NOMO-1 treated with DMSO at 0.1 percent for 48 hours (cell line): ENCODE results near the gene KRTAP9-4.
"Not testable (repeated sequence)": the region's sequence is repeated elsewhere in the genome, so short reads cannot be mapped to it uniquely, and the experiment has no call there.

ENCODE experiments used
- DNase-seq: peaks from one replicate; lab custom pipeline; 2025; ENCODE audit not compliant: unreplicated experiment; lab: John Stamatoyannopoulos, UW

Gene KRTAP9-4, protein sequence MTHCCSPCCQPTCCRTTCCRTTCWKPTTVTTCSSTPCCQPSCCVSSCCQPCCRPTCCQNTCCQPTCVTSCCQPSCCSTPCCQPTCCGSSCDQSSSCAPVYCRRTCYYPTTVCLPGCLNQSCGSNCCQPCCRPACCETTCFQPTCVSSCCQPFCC

DNA sequence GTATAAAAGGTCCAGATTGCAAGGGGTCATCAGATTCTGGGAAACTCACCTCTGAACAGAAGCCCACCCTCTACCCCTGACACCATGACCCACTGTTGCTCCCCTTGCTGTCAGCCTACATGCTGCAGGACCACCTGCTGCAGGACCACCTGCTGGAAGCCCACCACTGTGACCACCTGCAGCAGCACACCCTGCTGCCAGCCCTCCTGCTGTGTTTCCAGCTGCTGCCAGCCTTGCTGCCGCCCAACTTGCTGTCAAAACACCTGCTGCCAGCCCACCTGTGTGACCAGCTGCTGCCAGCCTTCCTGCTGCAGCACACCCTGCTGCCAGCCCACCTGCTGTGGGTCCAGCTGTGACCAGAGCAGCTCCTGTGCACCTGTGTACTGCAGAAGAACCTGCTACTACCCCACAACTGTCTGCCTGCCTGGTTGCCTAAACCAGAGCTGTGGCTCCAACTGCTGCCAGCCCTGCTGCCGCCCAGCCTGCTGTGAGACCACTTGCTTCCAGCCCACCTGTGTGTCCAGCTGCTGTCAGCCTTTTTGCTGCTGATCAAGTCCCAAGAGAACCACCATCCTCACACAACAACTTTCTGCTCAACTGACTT, at the start of gene KRTAP9-4:
Gene KRTAP9-4 (plus strand): TSS at position 51 of the 604 bp plus-strand sequence. CDS start 34 bp downstream, at position 85.
- not testable (repeated sequence) for DNase-seq

DNA sequence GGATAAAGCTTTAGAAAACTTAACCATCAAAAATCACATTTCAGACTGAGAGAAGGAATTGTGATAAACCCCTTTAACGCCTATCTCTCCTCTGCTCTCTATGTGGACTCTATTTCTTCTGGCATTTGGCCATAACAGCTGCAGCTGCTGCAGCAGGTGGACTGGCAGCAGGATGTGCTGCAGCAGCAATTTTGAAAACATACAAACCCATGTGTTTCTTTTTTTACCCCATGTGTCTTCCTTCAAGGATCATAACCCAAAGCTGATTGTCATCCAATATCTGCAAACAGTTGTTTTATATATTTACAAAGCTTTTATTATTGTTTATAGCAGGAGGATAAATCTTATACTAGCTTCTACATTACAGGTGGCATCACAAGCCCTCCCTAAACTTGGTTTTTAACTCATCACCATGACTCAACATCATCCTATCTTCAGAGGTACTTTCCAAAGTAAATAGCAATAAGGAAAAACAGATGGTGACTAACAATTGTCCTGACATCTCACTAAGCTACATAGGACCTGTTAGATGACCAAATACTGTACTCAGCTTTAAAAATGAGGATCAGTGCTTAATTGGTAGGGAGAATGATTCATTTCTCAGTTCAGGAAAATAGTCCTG, 37.5 kb upstream of the KRTAP9-4 start:
- DNase-seq = no peak

DNA sequence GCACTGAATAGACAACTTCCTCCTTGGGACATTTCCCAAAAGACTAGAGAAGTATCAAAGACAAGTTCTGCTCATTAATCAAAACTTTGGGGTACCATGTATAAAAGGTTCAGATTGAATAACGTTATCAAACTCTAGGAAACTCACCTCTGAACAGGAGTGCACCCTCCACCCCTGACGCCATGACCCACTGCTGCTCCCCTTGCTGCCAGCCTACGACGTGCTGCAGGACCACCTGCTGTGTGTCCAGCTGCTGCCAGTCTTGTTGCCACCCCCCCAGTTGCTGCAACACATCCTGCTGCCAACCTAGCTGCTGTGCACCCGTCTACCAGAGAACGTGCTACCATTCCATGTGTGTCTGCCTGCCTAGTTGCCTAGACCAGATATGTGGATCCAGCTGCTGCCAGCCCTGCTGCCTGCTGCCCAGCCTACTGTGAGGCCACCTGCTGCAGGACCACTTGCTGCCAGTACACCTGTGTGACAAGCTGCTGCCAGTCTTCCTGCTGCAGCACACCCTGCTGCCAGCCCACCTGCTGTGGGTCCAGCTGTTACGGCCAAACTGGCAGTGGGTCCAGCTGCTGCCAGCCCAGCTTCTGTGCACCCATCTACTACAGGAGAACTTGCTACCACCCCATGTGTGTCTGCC, 36.8 kb upstream of the KRTAP9-4 start:
- no peak for DNase-seq

DNA sequence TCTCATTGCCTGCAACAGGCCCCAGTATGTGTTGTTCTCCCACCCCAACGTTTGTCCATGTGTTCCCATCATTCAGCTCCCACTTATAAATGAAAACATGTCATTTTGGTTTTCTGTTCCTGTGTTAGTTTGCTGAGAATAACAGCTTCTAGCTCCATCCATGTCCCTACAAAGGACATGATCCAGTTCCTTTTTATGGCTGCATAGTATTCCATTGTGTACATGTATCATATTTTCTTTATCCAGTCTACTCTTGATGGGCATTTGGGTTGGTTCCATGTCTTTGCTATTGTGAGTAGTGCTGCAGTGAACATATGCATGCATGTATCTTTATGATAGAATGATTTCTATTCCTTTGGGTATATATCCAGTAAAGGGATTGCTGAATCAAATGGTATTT, 33.8 kb upstream of the KRTAP9-4 start:
- no peak for DNase-seq

DNA sequence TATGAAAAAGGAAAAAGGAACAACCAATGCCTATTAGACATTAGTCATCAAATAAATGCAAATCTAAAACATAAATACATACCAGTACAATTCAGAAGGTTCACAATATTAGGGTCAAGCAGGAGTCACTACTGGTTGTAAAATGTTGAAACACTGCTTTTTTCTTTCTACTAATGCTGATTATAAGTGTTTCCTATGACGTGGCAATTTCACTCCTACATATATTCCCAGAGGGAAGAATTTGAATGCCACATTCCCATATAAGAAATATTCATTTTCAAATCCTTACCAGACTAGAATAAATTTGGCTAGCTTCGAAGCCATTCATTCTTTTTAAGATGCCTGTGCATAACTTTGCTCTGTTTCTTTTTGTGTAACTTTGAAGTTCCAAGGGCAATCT, 25.7 kb upstream of the KRTAP9-4 start:
- no peak for DNase-seq

DNA sequence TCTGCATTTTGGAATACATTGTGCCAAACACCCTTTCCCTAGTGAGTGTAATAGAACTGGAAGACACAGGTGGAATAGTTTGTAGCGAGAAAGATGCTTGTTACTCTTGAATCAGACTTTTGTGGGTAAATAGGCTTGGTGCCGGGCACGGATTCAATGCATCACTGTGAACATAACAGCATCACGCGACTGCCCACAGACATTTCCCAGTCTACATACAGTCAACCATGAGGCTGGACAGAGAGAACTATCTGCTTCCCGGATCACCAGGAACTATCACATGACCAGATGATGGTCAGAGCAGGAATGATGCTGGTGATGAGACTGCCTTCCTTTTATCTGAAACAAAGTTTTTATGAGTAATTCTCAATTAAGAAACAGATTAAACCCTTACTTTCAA, 23.4 kb upstream of the KRTAP9-4 start:
- DNase-seq = no peak

DNA sequence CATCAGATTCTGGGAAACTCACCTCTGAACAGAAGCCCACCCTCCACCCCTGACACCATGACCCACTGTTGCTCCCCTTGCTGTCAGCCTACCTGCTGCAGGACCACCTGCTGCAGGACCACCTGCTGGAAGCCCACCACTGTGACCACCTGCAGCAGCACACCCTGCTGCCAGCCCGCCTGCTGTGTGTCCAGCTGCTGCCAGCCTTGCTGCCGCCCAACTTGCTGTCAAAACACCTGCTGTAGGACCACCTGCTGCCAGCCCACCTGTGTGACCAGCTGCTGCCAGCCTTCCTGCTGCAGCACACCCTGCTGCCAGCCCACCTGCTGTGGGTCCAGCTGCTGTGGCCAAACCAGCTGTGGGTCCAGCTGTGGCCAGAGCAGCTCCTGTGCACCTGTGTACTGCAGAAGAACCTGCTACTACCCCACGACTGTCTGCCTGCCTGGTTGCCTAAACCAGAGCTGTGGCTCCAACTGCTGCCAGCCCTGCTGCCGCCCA, 22.8 kb upstream of the KRTAP9-4 start, which contains the start of gene KRTAP9-2:
Gene KRTAP9-2 (plus strand): TSS at position 51 of the 498 bp plus-strand sequence. CDS start 7 bp downstream, at position 58.
- DNase-seq = not testable (repeated sequence)

DNA sequence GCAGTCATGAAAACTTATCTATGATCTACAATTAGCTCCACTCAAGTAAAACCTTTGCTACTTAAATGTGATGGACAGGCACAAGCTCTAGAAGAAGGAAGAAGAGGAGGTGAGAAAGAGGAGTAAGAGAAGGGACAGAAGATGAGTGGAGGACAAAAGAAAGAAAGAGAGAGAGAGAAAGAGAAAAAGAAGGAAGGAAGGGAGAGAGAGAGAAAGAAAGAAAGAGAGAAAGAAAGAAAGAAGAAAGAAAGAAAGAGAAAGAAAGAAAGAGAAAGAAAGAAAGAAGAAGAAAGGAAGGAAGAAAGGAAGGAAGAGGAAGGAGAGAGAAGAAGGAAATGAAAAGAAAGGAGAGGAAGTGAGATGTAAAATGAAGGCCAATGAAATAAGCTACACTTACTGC, 19.4 kb upstream of the KRTAP9-4 start:
- no peak for DNase-seq

DNA sequence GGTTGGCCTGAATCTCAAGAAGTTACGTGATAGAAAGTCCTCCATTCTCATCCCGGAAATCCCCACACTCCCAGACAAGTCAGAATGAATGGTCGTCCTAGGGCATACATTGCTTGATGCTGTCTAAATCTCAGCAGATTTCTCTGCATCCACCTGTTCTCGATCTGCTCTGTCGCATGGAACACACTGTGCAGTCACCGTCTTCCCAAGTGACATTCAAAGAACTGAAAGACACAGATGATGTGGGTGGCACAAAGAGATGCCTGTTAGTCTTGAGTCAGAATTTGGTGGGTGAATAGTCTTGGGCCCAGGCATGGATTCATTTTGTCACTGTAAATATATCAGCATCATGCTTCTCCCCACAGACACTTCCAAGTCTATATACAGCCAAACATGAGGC, 17.8 kb upstream of the KRTAP9-4 start:
- DNase-seq = no peak

DNA sequence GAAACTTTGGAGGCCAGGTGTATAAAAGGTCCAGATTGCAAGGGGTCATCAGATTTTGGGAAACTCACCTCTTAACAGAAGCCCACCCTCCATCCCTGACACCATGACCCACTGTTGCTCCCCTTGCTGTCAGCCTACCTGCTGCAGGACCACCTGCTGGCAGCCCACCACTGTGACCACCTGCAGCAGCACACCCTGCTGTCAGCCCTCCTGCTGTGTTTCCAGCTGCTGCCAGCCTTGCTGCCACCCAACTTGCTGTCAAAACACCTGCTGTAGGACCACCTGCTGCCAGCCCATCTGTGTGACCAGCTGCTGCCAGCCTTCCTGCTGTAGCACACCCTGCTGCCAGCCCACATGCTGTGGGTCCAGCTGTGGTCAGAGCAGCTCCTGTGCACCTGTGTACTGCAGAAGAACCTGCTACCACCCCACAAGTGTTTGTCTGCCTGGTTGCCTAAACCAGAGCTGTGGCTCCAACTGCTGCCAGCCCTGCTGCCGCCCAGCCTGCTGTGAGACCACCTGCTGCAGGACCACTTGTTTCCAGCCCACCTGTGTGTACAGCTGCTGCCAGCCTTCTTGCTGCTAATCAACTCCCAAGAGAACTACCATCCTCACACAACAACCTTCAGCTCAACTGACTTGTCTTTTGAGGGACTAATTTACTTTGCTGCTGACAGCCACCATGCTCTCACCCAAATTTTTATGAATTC, 16.9 kb upstream of the KRTAP9-4 start, which contains the start of gene KRTAP9-3:
Gene KRTAP9-3 (plus strand): TSS at position 51 of the 707 bp plus-strand sequence. CDS start 53 bp downstream, at position 104.
- not testable (repeated sequence) for DNase-seq

DNA sequence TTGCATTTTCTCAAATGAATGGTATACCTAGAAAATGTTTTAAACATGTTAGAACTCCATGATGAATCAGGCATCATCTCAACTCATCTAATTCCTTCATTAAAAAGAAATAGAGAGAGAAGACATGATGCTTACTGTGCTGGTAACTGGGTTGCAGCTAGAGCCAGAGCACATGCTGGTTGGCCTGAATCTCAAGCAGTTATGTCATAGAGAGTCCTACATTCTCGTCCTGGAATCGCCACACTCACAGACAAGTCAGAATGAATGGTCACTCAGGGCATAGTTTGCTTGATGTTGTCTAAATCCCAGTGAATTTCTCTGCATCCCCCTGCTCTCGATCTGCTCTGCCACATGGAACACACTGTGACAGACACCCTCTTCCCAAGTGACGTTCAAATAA, 12.4 kb upstream of the KRTAP9-4 start:
- not testable (repeated sequence) for DNase-seq

DNA sequence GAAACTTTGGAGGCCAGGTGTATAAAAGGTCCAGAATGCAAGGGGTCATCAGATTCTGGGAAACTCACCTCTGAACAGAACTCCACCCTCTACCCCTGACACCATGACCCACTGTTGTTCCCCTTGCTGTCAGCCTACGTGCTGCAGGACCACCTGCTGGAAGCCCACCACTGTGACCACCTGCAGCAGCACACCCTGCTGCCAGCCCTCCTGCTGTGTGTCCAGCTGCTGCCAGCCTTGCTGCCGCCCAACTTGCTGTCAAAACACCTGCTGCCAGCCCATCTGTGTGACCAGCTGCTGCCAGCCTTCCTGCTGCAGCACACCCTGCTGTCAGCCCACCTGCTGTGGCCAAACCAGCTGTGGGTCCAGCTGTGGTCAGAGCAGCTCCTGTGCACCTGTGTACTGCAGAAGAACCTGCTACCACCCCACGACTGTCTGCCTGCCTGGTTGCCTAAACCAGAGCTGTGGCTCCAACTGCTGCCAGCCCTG, 11.5 kb upstream of the KRTAP9-4 start, which contains the start of gene KRTAP9-8:
Gene KRTAP9-8 (plus strand): TSS at position 51 of the 489 bp plus-strand sequence. CDS start 53 bp downstream, at position 104.
- DNase-seq = not testable (repeated sequence)

DNA sequence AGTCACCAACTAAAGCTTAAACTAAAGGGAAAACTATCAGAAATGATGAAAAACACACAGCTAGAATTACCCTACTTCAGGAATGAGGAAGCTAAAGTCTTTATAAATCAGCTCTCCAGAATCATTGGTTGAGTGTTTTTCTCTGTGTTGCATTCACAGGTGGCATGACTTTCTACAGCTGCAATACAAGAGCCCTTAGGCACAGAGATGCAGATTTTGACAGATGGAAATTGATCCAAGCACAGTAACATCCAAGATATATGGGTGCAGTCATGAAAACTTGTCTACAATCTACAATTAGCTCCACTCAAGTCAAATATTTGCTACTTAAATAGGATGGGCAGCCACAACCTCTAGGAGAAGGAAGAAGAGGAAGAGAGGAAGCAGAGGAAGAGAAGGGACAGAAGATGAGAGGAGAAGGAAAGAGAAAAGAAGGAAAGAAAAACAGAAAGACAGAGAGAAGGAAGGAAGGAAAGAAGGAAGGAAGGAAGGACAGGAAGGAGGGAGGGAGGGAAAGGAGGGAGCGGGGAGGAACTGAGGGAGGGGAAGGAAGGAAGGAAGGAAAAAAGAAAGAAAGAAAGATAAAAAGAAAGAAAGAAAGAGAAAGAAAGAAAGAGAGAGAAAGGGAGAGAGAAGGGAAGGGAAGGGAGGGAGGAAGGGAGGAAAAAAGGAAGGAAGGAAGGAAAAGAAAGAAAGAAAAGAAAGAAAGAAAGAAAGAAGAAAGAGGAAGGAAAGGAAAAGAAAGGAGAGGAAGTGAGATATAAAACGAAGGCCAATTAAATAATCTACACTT, 2.3 kb upstream of the KRTAP9-4 start:
- DNase-seq = not testable (repeated sequence)

DNA sequence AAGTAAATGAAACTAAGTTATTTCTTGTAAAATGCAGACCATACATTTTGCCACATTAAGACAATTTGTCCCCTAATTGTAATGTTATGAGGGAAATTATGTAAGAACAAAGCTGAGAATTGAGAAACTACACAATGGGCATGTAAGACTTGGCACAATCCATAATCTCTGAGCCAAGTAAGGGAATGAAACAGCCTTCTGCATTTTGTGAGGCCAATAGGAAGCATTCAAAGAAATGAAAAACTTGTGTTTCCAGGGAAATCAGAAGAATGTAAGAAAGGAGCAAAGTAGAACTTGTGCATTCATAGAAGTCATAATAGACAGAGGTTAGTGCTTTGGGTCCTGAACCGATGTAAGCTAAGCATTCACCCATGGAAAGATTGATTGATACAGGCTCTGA, 1.8 kb downstream of the KRTAP9-4 start:
- no peak for DNase-seq

DNA sequence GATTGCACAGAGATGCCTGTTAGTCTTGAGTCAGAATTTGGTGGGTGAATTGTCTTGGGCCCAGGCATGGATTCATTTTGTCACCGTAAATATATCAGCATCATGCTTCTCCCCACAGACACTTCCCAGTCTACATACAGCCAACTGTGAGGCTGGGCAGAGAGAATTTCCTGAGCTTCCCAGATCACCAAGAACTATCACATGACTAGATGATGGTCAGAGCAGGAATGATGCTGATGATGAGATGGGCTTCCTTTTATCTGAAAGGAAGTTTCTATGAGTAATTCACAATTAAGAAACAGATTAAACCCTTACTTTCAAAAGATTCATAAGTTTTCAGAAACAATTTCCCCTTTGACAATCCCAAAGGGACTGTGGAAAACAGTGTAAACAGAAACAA, 5.4 kb downstream of the KRTAP9-4 start:
- DNase-seq = no peak

DNA sequence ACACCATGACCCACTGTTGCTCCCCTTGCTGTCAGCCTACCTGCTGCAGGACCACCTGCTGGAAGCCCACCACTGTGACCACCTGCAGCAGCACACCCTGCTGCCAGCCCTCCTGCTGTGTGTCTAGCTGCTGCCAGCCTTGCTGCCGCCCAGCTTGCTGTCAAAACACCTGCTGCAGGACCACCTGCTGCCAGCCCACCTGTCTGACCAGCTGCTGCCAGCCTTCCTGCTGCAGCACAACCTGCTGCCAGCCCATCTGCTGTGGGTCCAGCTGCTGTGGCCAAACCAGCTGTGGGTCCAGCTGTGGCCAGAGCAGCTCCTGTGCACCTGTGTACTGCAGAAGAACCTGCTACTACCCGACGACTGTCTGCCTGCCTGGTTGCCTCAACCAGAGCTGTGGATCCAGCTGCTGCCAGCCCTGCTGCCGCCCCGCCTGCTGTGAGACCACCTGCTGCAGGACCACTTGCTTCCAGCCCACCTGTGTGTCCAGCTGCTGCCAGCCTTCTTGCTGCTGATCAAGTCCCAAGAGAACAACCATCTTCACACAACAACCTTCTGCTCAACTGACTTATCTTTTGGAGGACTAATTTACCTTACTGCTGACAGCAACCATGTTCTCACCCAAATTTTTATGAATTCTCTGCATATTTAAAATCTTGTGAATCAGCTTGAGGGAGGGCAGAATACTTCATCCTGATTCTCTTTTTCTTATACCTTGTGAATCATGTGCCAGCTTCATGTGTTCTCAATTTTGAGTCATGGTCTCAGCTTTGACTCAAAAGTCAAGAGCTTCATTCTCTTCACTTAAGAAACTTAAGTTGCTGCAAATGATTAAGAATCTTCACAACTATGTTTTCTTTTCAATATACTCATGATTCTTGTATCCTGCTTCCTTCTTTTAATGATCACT, 6.1 kb downstream of the KRTAP9-4 start, which contains the start of gene KRTAP9-9:
Gene KRTAP9-9 (plus strand): TSS at position 4 of the 910 bp plus-strand sequence.
- not testable (repeated sequence) for DNase-seq

DNA sequence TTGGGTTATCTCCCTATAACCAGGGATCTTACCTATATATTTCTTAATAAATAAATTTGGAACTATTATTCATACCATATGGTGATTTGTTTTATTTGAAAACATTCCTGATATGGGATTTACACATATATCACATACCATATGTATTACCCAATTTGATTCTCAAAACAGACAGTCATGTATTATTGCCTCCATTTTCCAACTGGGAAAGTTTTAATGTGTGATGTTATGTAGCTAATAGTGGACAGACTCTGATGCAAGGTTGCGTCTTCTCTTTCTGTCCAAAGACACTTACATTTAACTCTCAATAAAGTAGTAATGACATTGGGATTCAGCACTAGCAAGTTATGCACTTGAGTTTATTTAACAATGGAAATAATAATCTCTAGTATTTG, 6.8 kb downstream of the KRTAP9-4 start:
- no peak for DNase-seq

DNA sequence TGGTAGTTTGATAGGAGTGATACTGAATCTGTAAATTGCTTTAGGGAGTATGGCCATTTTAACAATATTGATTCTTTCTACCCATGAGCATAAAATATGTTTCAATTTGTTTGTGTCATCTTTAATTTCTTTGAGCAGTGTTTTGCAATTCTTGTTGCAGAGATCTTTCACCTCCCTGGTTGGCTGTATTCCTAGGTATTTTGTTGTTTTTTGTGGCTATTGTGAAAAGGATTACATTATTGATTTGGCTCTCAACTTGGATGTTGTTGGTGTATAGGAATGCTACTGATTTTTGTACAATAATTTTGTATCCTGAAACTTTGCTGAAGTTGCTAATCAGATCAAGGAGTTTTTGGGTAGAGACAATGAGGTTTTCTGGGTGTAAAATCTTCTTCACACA, 8.9 kb downstream of the KRTAP9-4 start:
- no peak for DNase-seq

DNA sequence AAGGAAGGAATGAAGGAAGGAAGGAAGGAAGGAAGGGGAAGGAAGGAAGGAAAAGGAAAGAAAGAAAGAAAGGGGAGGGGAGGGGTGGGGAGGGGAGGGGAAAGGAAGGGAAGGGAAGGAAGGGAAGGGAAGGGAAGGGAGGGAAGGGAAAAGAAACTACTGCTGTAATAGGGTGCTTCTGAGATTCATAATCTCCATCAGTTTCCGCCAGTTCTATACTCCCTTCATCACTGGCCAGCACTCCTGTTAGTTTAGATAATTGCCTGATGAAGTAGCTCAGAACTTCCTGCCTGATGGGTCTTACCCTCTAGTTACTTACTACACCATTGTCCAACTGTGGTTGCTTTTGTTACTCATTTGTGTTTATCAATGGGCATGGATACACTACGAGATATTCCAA, 13.7 kb downstream of the KRTAP9-4 start:
- no peak for DNase-seq
